HG03103 (cell line): Measurements from ENCODE around the gene ANK3.

Source experiments
- ATAC-seq: cut with Tn5 transposase; IDR thresholded peaks from one replicate; pipeline ENCODE4 v1.9.1; 2021; ENCODE audit warnings: low read depth; ENCODE audit not compliant: unreplicated experiment

The ANK3 gene

GRCh38 chr10:60192946-60193345, 196.7 kb downstream of the ANK3 start:
- no peak for ATAC-seq

- no peak for ATAC-seq
Measured at GRCh38 chr10:60189861-60190475, 199.7 kb downstream of the ANK3 start.

GRCh38 chr10:60188548-60188947, 201.1 kb downstream of the ANK3 start:
- ATAC-seq, result no peak

- no peak for ATAC-seq
Measured at GRCh38 chr10:60187691-60188090, 202.0 kb downstream of the ANK3 start.

- no peak for ATAC-seq
Measured at GRCh38 chr10:60186315-60187071, 203.2 kb downstream of the ANK3 start.

GRCh38 chr10:60185421-60185820, 204.3 kb downstream of the ANK3 start:
- no peak for ATAC-seq

- ATAC-seq, result no peak
Measured at GRCh38 chr10:60182691-60183090, 207.0 kb downstream of the ANK3 start.

- no peak for ATAC-seq
Measured at GRCh38 chr10:60176925-60177324, 212.8 kb downstream of the ANK3 start.

GRCh38 chr10:60175441-60175971, 214.2 kb downstream of the ANK3 start:
- ATAC-seq, result no peak

- ATAC-seq, result no peak
Measured at GRCh38 chr10:60172363-60172990, 217.2 kb downstream of the ANK3 start.

- no peak for ATAC-seq
Measured at GRCh38 chr10:60171436-60172013, 218.2 kb downstream of the ANK3 start.

- no peak for ATAC-seq
Measured at GRCh38 chr10:60170250-60170649, 219.4 kb downstream of the ANK3 start.

- ATAC-seq, result no peak
Measured at GRCh38 chr10:60169111-60169510, 220.6 kb downstream of the ANK3 start.

- no peak for ATAC-seq
Measured at GRCh38 chr10:60167050-60167449, 222.6 kb downstream of the ANK3 start.

- ATAC-seq, result no peak
Measured at GRCh38 chr10:60163786-60164185, 225.9 kb downstream of the ANK3 start.

- no peak for ATAC-seq
Measured at GRCh38 chr10:60162631-60163030, 227.0 kb downstream of the ANK3 start.

- ATAC-seq, result no peak
Measured at GRCh38 chr10:60155943-60156683, 233.6 kb downstream of the ANK3 start.

- ATAC-seq, result no peak
Measured at GRCh38 chr10:60155099-60155877, 234.4 kb downstream of the ANK3 start.

- no peak for ATAC-seq
Measured at GRCh38 chr10:60149003-60149402, 240.7 kb downstream of the ANK3 start.
